RWPE2 (cell line): ENCODE measurements around the gene SEC11A.
"Not testable (repeated sequence)": the region's sequence is repeated elsewhere in the genome, so short reads cannot be mapped to it uniquely, and the experiment has no call there.

Experiments used
- ATAC-seq: fragments of 200-7000 bp; cut with Tn5 transposase; 3 replicates; pipeline ENCODE4 v1.9.1; 2021; ENCODE audit warnings: low read depth
- DNase-seq: peaks from one replicate; pipeline ENCODE4 v3.0.0-alpha.2; 2020; ENCODE audit warnings: low spot score
- H3K27ac ChIP-seq: fragments of 450-650 bp; 2 replicates; pipeline ENCODE4 v1.5.1; 2017; ENCODE audit warnings: mild to moderate bottlenecking; ENCODE audit not compliant: poor library complexity, severe bottlenecking
- H3K27me3 ChIP-seq: fragments of 250-450 bp; sonication (Bioruptor Pico); 2 replicates; pipeline ENCODE4 v1.5.1; 2021; ENCODE audit warnings: mild to moderate bottlenecking, moderate library complexity; ENCODE audit not compliant: insufficient read depth, poor library complexity, severe bottlenecking
- H3K36me3 ChIP-seq: fragments of 250-450 bp; sonication (Bioruptor Pico); 2 replicates; pipeline ENCODE4 v1.5.1; 2020; ENCODE audit warnings: low read depth, mild to moderate bottlenecking, moderate library complexity
- H3K4me1 ChIP-seq: fragments of 250-450 bp; sonication (Bioruptor Pico); 2 replicates; pipeline ENCODE4 v1.5.1; 2021; ENCODE audit warnings: mild to moderate bottlenecking, moderate library complexity; ENCODE audit not compliant: insufficient read depth, poor library complexity, severe bottlenecking
- H3K4me3 ChIP-seq: fragments of 250-450 bp; sonication (Bioruptor Pico); 2 replicates; pipeline ENCODE4 v1.5.1; 2021; ENCODE audit warnings: mild to moderate bottlenecking, moderate library complexity; ENCODE audit not compliant: severe bottlenecking
- H3K9me3 ChIP-seq: fragments of 250-450 bp; sonication (Bioruptor Pico); 2 replicates; pipeline ENCODE4 v1.5.1; 2021; ENCODE audit warnings: mild to moderate bottlenecking, moderate library complexity; ENCODE audit not compliant: severe bottlenecking
- CTCF ChIP-seq: fragments of 450-650 bp; IDR thresholded peaks from one replicate; pipeline ENCODE4 v1.5.1; 2017; ENCODE audit warnings: mild to moderate bottlenecking, moderate library complexity; ENCODE audit not compliant: poor library complexity, severe bottlenecking

The SEC11A gene

GRCh38 chr15:84643838-84644237 lies 72.1 kb downstream of the SEC11A start:
- no peak for TF ChIP-seq CTCF
- Histone ChIP-seq H3K9me3 (no peaks in the 10 kb centered on the region), H3K4me1 (no peaks in the 10 kb centered on the region), H3K36me3 (peaks cover 94% of the 10 kb centered on the region), H3K27ac (no peak overlapping the region), H3K4me3 (no peak overlapping the region), H3K27me3 (no peaks in the 10 kb centered on the region)
- DNase-seq (no peak), ATAC-seq (no peak)

GRCh38 chr15:84642640-84643039 lies 73.3 kb downstream of the SEC11A start:
- H3K4me1 ChIP-seq, H3K27me3 ChIP-seq, DNase-seq, ATAC-seq, H3K9me3 ChIP-seq, H3K27ac ChIP-seq, H3K4me3 ChIP-seq: not testable (repeated sequence)
- peaks cover 94% of the 10 kb centered on the region for H3K36me3 ChIP-seq

GRCh38 chr15:84641871-84642270 lies 74.1 kb downstream of the SEC11A start:
- H3K4me3 ChIP-seq, H3K9me3 ChIP-seq, H3K27me3 ChIP-seq, H3K27ac ChIP-seq, ATAC-seq, DNase-seq, H3K4me1 ChIP-seq: not testable (repeated sequence)
- H3K36me3 ChIP-seq = peaks cover 92% of the 10 kb centered on the region

- Histone ChIP-seq H3K9me3 (no peaks in the 10 kb centered on the region), H3K36me3 (peaks cover 80% of the 10 kb centered on the region), H3K4me1 (peaks cover 9% of the 10 kb centered on the region), H3K4me3 (no peak overlapping the region), H3K27me3 (no peaks in the 10 kb centered on the region), H3K27ac (no peak overlapping the region)
- TF ChIP-seq CTCF = peak; percentile 46
- DNase-seq = no peak
- ATAC-seq = peak; percentile 11; the same call in 1 of the 3 replicates
Observed at GRCh38 chr15:84638103-84638502, 77.8 kb downstream of the SEC11A start.

- TF ChIP-seq CTCF = peak; percentile 22
- no peak for DNase-seq
- Histone ChIP-seq H3K27me3 (no peaks in the 10 kb centered on the region), H3K9me3 (no peaks in the 10 kb centered on the region), H3K4me1 (peaks cover 9% of the 10 kb centered on the region), H3K36me3 (peaks cover 42% of the 10 kb centered on the region), H3K27ac (peak overlapping the region; percentile 55), H3K4me3 (peak overlapping the region; percentile 49)
- ATAC-seq = no peak
Observed at GRCh38 chr15:84634228-84634837, 81.6 kb downstream of the SEC11A start.
